GM12878 (cell line): ENCODE measurements around the gene OSCP1. TPM values are rescaled to one million over a fixed set of nuclear protein-coding genes. Genes with fewer than 3 reads are reported as not detected.
A peak's percentile ranks its signal among the peaks of the same experiment; 100 is the strongest.

Experiments used
- CBX3 ChIP-seq: fragments of 200-600 bp; sonication (generic); IDR thresholded peaks from 2 replicates; pipeline ENCODE4 v1.6.1; 2016; ENCODE audit warnings: low read depth, borderline replicate concordance
- CREM ChIP-seq: IDR thresholded peaks from 2 replicates; pipeline ENCODE4 v1.6.1; 2014; ENCODE audit warnings: antibody characterized with exemption, low read depth
- EGR1 ChIP-seq, 2 experiments: IDR thresholded peaks; 1 replicate in 1 of 2; 2 replicates in 1 of 2; pipeline ENCODE4 v1.6.1; 2011 to 2012; ENCODE audit warnings: low read depth in 2 of 2, low read length in 2 of 2, borderline replicate concordance in 1 of 2, mild to moderate bottlenecking in 1 of 2, moderate library complexity in 1 of 2
- KLF5 ChIP-seq: fragments of 450-650 bp; IDR thresholded peaks from 2 replicates; pipeline ENCODE4 v1.6.1; 2014; ENCODE audit warnings: mild to moderate bottlenecking; ENCODE audit not compliant: partially characterized antibody
- MYB ChIP-seq: fragments of 150-350 bp; IDR thresholded peaks from 2 replicates; pipeline ENCODE4 v1.6.1; 2014; ENCODE audit warnings: mild to moderate bottlenecking, low read depth, low read length, borderline replicate concordance
- NRF1 ChIP-seq: conservative IDR thresholded peaks from 2 replicates; pipeline ENCODE4 v1.6.1; 2011; ENCODE audit warnings: mild to moderate bottlenecking, low read depth, low read length, improper control_type of control experiment
- POU2F2 ChIP-seq: IDR thresholded peaks from 3 replicates; pipeline ENCODE4 v1.6.1; 2011; ENCODE audit warnings: low read depth, mild to moderate bottlenecking, low read length, borderline replicate concordance
- RB1 ChIP-seq: fragments of 450-650 bp; formaldehyde crosslinking; IDR thresholded peaks from 2 replicates; pipeline ENCODE4 v1.6.1; 2017; ENCODE audit warnings: mild to moderate bottlenecking, borderline replicate concordance
- SPI1 ChIP-seq: IDR thresholded peaks from 2 replicates; pipeline ENCODE4 v1.6.1; 2011; ENCODE audit warnings: low read depth, mild to moderate bottlenecking, low read length, moderate library complexity, borderline replicate concordance; ENCODE audit not compliant: insufficient read depth
- SRF ChIP-seq, 2 experiments: IDR thresholded peaks; 2 replicates each; pipeline ENCODE4 v1.6.1; 2011; ENCODE audit warnings: low read depth in 2 of 2, low read length in 2 of 2, mild to moderate bottlenecking in 1 of 2, moderate library complexity in 1 of 2
- YY1 ChIP-seq: IDR thresholded peaks from 2 replicates; pipeline ENCODE4 v1.6.1; 2011; ENCODE audit warnings: low read depth, mild to moderate bottlenecking, low read length
- ZZZ3 ChIP-seq: IDR thresholded peaks from 2 replicates; pipeline ENCODE4 v1.6.1; 2011; ENCODE audit warnings: low read depth; ENCODE audit not compliant: control insufficient read depth, insufficient read length
- polyA plus RNA-seq, 11 experiments: library from polyadenylated mRNA; depleted of rRNA in 4 of 11; unstranded in 6 of 11; stranded (reverse) in 5 of 11; fragments of >200 nt; fragmentation: Nextera tagmentation in 4 of 11; fragmentation: Illumina TruSeq in 1 of 11; extraction: Ambion mirVana in 4 of 11; extraction: Trizol in 1 of 11; gene quantifications; 1 replicate in 1 of 11; 2 replicates in 10 of 11; pipeline versions ENCODE4 v1.2.1 to v1.2.3, GENCODE V29; 2011 to 2016; ENCODE audit warnings: inconsistent platforms in 2 of 11, missing spikeins in 2 of 11, low read depth in 1 of 11
- total RNA-seq, 4 experiments: library from RNA; depleted of rRNA in 3 of 4; stranded (reverse); fragments of >200 nt in 3 of 4; fragmentation: Illumina TruSeq in 1 of 4; extraction: Trizol in 1 of 4; gene quantifications; 2 replicates each; pipeline versions ENCODE4 v1.2.1 to v1.2.3, GENCODE V29; 2013 to 2021
- TF ChIP-seq, protein P1 (sequence below): fragments of 450-650 bp; IDR thresholded peaks from 2 replicates; pipeline ENCODE4 v1.6.1; 2017; ENCODE audit warnings: mild to moderate bottlenecking, low read depth, inconsistent platforms; ENCODE audit not compliant: poor library complexity, severe bottlenecking

The OSCP1 gene
- total and polyA plus RNA-seq, 10 of the 15 experiments (the other 5 are each of a cell fraction or from before 2014, with no cell fraction given), result 1.8 to 5.9 (median 3.0) TPM

DNA sequence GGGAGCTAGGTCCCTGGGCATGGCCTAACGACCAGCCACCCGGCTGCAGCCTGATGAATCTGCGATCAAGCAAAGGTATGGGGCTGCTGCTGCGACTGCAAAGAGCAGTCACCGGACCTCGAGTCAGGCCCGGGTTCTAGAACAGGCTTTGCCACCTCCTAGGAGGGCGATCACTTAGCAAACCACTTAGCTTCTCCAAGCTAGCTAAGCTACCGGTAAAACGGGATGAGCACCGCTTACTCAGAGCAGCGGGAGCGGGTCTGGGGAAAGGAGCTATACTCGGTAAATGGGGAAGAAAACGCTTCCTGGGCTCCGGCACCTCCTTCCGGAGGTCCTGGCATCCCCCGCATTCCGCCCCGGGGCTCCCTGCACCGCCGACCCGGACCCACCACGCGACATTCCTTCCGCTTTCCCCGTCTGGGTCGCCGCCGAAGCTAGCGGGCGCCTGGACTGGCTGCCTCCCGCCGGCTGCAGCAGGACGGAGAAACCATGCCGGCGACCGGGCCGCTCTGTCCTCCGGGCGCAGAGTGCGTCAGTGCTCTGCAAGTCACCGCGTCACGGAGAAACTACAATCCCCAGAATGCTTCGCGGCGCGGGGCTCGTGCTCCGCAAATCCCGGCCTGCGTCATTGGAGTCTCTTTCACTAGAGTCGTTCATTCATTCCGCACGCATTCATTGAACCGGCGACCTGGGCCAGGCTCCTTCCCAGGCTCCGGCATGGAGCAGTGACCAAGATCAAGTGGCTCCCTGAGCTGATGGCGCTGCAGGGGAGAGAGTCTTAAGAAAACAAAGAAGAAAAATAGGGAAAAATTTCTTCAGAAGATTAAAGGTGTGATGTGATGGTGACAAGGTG, 52.6 kb downstream of the OSCP1 start, which contains the start of gene LSM10 (continued):
- TF ChIP-seq KLF5, result no peak
- no peak for TF ChIP-seq NRF1
- TF ChIP-seq, protein P1, sequence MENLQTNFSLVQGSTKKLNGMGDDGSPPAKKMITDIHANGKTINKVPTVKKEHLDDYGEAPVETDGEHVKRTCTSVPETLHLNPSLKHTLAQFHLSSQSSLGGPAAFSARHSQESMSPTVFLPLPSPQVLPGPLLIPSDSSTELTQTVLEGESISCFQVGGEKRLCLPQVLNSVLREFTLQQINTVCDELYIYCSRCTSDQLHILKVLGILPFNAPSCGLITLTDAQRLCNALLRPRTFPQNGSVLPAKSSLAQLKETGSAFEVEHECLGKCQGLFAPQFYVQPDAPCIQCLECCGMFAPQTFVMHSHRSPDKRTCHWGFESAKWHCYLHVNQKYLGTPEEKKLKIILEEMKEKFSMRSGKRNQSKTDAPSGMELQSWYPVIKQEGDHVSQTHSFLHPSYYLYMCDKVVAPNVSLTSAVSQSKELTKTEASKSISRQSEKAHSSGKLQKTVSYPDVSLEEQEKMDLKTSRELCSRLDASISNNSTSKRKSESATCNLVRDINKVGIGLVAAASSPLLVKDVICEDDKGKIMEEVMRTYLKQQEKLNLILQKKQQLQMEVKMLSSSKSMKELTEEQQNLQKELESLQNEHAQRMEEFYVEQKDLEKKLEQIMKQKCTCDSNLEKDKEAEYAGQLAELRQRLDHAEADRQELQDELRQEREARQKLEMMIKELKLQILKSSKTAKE, result no peak
- no peak for TF ChIP-seq ZZZ3
- no peak for TF ChIP-seq POU2F2
- TF ChIP-seq YY1, result peak; percentile 73
- TF ChIP-seq EGR1 (IDR thresholded peaks at IDR 0.05; ENCODE audit: borderline replicate concordance in 1 of 2, low read depth in 2 of 2, low read length in 2 of 2), result peak in 1 of 2 experiments; percentile 51; a peak in 1 of 3 replicates
- TF ChIP-seq CREM, result peak; percentile 92
- TF ChIP-seq SPI1, result no peak
- TF ChIP-seq SRF (IDR thresholded peaks at IDR 0.05; ENCODE audit: low read depth in 2 of 2, low read length in 2 of 2), result 0 out of 4 replicates have a peak, but pooled peaks of 1 of the 2 experiments have one; percentile 11
- TF ChIP-seq MYB, result no peak
- TF ChIP-seq CBX3, result no peak
- peak; percentile 42; the same call in 1 of the 2 replicates for TF ChIP-seq RB1
